ENCODE measurements around the gene HOXA1.

HOXA1 gene

GRCh38 chr7:27095897-27096767 lies at the start of gene HOXA1:
Gene HOXA1 (minus strand): TSS chr7:27096000. CDS start chr7:27095912, 88 bp downstream.
- DNase-seq (ENCODE audit: low spot score) = peak; percentile 33

- DNase-seq (ENCODE audit: low spot score) = no peak
Observed at GRCh38 chr7:27145165-27145913, 49.5 kb upstream of the HOXA1 start.

- no peak for DNase-seq (ENCODE audit: low spot score)
Observed at GRCh38 chr7:27144781-27145164, 49.0 kb upstream of the HOXA1 start.

DNA sequence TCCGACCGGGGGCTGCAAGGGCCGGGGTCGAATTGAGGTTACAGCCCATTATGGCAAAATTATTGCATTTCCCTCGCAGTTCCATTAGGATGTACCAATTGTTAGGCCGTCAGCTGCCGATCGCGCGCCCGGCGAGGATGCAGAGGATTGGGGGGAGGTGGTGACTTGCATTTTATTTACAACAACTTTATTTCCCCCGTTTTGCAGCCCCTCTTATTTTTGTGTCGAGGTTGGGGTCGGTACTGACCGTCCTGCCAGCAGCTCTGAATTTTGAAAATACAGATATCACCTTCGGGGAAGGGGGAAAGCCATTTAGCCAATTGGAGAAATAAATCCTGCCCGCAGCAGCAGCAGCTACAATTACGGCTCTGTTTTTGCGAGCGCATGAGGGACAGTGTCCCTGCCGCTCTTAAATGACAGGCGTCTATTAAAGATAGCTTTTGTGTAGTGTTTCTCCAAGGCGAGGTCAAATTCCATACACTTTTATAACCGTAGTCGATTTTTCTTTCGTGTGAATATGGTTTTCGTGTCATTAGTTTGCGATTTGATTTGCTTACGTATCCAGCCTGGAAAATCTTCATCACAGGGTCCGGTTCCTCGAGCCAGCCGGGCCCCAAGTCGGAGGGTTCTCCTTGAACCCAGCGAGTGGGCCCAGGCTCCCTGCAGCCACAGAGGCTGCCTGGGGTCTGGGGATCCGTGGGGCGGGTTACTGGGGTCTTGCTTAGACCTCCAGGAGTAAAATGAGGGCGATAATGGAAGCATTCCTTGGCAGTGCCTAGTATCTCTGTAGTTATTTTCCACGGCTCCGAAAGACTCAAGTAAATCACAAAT lies 48.4 kb upstream of the HOXA1 start:
- no peak for DNase-seq (ENCODE audit: low spot score)

DNA sequence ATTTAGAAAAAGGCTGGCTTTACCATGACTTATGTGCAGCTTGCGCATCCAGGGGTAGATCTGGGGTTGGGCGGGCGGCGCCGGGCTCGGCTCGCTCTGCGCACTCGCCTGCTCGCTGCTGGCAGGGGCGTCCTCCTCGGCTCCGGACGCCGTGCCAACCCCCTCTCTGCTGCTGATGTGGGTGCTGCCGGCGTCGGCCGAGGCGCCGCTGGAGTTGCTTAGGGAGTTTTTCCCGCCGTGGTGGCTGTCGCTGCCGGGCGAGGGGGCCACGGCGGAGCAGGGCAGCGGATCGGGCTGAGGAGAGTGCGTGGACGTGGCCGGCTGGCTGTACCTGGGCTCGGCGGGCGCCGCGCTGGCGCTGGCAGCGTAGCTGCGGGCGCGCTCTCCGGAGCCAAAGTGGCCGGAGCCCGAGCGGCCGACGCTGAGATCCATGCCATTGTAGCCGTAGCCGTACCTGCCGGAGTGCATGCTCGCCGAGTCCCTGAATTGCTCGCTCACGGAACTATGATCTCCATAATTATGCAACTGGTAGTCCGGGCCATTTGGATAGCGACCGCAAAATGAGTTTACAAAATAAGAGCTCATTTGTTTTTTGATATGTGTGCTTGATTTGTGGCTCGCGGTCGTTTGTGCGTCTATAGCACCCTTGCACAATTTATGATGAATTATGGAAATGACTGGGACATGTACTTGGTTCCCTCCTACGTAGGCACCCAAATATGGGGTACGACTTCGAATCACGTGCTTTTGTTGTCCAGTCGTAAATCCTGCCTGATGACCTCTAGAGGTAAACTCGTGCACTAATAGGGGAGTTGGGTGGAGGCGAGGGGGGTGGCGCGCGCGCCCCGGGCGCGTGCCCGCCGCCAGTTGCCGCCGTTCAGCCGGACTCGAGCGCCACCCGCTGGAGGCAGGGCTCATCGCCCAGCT lies 47.5 kb upstream of the HOXA1 start, which contains the start of gene HOXA5:
TSS of gene HOXA5 (minus strand) at position 659 of the 927 bp plus-strand sequence. CDS start at position 585, 74 bp downstream.
- no peak for DNase-seq (ENCODE audit: low spot score)

DNA sequence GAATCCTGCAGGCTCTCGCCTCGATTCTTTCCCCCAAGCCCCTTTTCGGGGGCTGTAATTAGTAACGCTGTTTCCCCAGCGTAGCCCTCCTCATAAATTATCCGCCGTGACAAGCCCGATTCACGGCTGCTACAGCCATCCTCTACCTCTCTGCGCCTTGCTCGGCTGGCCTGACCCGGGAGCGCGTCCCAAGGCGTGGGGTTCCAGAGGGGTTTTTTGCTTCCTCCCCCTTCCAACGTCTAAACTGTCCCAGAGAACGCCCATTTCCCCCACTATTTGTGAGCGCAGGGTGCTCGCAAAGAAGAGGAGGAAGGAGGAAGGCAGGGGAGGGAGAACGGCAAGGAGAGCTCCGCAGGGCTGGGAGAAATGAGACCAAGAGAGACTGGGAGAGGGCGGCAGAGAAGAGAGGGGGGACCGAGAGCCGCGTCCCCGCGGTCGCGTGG lies 46.8 kb upstream of the HOXA1 start:
- no peak for DNase-seq (ENCODE audit: low spot score)

DNA sequence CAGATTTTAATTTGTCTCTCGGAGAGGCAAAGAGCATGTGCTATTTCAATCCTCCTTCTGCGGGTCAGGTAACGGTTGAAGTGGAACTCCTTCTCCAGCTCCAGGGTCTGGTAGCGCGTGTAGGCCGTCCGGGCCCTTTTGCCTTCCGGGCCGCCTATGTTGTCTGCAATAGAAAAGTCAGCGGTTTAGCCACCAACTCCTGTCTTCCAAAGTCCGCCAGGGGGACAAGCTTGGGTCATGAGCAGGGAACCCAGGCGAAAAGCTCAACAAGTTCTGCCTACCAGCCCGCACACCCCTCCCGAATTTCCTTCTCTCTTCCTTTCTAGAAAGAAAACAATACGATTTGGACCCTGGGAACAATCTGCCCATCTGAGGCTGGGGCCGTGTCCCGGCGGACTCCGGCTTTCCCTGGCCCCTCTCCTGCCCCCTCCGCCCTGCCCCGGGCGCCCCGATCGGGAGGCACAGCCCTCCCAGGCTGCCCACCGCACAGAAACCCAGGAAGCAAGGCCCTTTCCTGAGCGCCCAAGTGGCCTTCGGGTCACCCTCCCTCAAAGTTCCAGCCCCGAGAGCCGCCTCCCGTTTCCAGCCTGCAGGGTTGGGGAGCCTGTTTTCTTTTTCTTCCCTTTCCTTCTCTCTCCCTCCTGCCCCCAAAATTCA lies 46.3 kb upstream of the HOXA1 start:
- no peak for DNase-seq (ENCODE audit: low spot score)

DNA sequence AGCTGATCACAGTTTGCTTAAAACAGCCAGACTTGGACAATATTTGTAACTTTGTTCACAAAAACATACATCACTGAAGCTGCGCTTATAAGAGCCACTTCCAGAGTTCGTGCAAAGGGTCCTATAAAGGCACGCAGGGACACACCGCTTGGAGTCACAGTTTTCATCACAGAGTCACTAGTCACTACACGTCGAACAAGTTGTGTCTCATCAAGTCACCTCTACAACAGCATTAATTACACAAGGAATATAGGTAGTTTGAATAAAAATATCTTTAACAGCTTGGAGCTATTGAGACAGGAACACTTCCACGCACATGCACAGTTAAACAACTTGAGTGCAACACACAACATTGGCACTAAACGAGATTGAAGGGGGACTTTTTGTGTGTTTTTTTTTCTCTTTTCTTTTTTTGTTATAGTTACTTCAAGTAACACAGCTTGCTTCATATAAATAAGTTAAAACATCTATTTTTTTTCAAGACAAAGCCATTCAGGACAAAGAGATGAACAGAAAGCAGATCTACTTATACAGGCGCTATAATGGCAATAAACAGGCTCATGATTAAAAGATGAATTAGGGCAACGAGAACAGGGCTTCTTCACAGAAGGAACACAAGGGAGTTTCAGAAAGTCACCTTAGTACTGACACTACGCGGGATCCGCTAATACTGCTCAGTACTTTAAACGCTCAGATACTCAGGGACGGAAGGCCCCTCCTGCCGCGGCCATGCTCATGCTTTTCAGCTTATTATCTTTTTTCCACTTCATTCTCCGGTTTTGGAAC lies 45.5 kb upstream of the HOXA1 start:
- no peak for DNase-seq (ENCODE audit: low spot score)

DNA sequence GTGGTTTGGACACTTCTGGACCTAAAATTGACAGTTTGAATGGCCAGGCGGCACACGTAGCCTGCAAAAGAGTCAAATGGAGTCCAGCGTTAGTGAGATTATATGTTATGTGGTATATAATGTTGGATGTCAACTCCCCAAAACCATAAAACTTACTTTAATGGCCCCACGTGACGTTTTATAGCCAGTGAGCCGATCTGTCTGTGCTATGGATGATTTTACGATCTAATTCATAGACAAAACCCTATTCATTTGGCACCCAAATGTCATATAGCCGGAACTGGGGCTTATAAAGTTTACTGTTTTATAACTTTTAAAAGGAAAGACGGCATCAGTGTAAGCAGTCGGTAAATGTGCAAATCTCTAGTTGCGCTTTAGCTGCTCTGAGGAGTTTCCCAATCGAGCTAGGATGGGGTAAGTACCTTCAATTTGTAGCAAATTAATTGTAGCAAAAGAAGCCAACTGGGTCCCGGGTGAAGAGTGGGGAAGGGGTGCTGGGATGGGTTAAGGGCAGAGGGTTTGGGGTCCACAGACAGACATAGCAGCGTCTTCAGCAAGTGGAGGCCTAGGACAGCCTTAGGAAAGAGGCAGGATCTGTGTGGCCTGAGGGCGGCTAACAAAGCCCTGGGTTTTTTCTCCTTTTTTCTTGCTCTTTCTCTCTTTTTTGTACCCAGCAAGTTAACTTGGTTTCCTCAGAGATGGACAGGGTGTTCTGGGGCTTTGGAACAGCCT lies 44.5 kb upstream of the HOXA1 start:
- DNase-seq (ENCODE audit: low spot score) = no peak

- DNase-seq (ENCODE audit: low spot score) = no peak
Observed at GRCh38 chr7:27139334-27140125, 43.7 kb upstream of the HOXA1 start.

- DNase-seq (ENCODE audit: low spot score) = no peak
Observed at GRCh38 chr7:27138985-27139333, 43.2 kb upstream of the HOXA1 start.

- no peak for DNase-seq (ENCODE audit: low spot score)
Observed at GRCh38 chr7:27138472-27138871, 42.7 kb upstream of the HOXA1 start.

DNA sequence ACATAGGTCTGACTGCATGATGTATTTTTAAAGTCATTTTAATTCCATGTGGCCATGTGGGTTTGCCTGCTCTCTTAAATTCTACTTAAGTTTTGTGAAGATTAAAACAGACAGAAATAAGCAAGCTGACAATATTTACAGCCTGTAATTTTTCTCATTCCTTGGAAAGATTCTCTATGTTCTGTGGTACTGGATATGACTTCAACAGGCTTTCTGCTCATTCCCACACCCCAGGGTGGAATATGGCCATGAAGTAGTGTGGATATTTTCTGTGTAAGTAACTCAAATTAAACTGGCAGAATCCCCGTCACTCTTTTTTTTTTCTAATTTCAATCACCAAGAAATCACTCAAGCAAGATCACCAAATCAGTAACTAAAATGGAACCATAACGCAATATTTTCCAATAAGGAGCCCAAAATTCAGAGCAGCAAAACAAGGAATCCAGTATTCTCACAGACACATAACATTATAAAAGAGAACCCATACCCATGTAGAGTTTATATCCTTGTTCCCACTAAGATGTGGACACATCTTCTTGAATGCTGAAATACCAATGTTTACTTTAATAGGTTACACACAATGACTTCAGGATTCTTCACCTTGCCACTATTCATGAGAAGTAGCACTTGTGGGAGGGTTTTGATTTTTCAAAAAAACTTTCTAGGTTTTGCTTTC lies 42.0 kb upstream of the HOXA1 start:
- DNase-seq (ENCODE audit: low spot score) = no peak

DNA sequence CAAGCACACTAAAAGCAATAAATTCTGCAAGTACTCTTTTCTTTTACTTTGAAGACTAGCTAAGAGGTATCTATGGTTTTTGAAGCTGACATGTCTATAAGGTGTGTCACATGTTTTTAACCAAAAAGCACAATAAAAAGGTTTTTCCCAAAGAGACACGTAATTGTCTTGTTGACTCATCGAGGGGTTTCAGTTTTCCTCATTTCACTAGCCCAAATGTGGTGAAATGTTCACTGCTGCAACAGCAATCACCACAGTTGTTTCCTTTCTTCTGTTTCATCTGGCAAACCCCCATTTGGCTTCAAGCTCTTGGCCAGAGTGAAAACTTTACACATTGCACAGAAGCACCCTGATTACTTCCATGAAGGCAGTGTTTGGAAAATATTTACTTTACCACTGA lies 38.6 kb upstream of the HOXA1 start:
- no peak for DNase-seq (ENCODE audit: low spot score)

DNA sequence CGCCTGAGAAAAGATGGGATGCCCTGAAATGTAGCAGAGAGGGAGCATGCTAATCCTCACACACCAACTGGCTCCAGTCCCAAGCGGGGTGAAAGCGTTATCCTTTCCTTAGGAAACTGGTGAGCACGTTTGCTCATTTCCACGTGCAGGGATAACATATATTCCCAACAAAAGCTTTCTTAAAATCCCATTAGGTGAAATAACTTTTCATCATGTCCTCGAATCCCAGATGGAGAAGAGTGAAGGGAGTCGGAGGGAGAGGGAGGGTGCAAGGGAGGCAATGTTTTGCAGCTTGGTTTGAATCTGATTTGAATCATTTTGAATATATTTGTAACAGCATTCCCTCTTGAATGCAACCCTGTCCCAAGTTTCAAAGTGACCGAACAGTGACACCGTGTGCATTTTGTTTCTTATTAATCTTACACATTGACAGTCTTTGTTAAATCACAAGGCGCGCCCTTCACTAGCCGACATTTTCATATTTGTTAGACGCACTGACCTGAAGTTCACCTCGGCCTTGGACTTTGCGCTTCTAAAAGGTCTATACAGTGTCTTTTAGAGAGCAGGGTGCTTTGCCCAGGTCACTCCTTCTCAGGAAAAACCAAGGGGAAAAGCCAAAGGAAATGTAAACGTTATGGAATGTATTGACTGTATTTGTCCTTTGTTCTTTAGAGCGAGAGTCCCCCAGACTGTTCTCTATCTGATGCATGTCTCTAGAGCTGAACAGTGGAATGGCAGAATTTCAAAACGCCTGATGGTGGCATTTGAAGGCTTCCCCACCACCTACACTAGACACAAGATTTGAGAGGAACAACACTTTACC lies 37.8 kb upstream of the HOXA1 start:
- DNase-seq (ENCODE audit: low spot score) = no peak

DNA sequence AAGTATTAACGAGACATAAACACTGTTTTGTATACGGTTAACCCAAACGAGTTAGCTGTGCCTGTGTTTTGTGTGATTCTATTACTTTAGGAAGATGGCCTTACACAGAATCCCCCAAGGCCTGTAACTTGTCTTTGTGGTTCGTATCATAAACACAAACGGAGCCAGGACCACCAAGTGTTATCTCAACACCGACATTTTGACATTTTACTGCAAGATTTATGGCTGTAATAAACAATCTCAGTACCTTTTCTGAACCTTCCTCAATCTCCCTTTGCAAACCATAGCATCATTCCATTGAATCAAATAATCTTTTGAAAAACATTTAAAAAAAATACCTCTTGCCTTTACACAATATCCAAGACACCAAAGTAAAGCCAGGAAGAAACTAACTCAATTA lies 37.2 kb upstream of the HOXA1 start:
- DNase-seq (ENCODE audit: low spot score) = no peak

GRCh38 chr7:27132214-27132613 lies 36.4 kb upstream of the HOXA1 start:
- DNase-seq (ENCODE audit: low spot score) = no peak
